OCI-LY7 (cell line): ENCODE data around the gene ENTR1. TPM values are rescaled to one million over a fixed set of nuclear protein-coding genes. Genes with fewer than 3 reads are reported as not detected.

ENCODE experiments used
- BruUV-seq: library from RNA; stranded (reverse); fragments of 400-500 nt; replicated peaks from 2 replicates; lab custom pipeline; 2021; lab: Mats Ljungman, UMichigan
- CTCF ChIA-PET: fragments of 300-600 bp; sonication (Branson Sonifier 250); formaldehyde crosslinking; loops from one replicate; lab custom pipeline; 2022; ENCODE audit warnings: antibody characterized with exemption; ENCODE audit not compliant: unreplicated experiment; lab: Charles Lee
- POLR2A ChIA-PET: fragments of 300-600 bp; sonication (Branson Sonifier 250); formaldehyde crosslinking; loops from one replicate; lab custom pipeline; 2022; ENCODE audit warnings: antibody characterized with exemption; lab: Charles Lee
- DNase-seq: peaks from one replicate; pipeline ENCODE4 v3.0.0-alpha.2; 2015; ENCODE audit warnings: low spot score
- H2AFZ ChIP-seq: fragments of 200-600 bp; sonication (generic), shearing (Covaris generic); 2 replicates; pipeline ENCODE4 v1.6.1; 2014; ENCODE audit warnings: mild to moderate bottlenecking, antibody characterized with exemption, low read length, moderate library complexity
- H3K27ac ChIP-seq: fragments of 200-600 bp; sonication (generic); 2 replicates; pipeline ENCODE4 v1.5.1; 2014; ENCODE audit warnings: mixed run types, low read depth, mild to moderate bottlenecking, moderate library complexity, low read length, inconsistent platforms; ENCODE audit not compliant: poor library complexity, severe bottlenecking
- H3K36me3 ChIP-seq: fragments of 200-600 bp; sonication (generic); 2 replicates; pipeline ENCODE4 v1.6.1; 2014; ENCODE audit warnings: mild to moderate bottlenecking, antibody characterized with exemption, low read length, moderate library complexity, mixed read lengths; ENCODE audit not compliant: insufficient read depth
- H3K4me1 ChIP-seq: fragments of 200-600 bp; sonication (generic); 2 replicates; pipeline ENCODE4 v1.5.1; 2014; ENCODE audit warnings: mild to moderate bottlenecking, low read length; ENCODE audit not compliant: insufficient read depth, poor library complexity, severe bottlenecking
- H3K4me2 ChIP-seq: fragments of 200-600 bp; sonication (generic); 2 replicates; pipeline ENCODE4 v1.6.1; 2014; ENCODE audit warnings: mild to moderate bottlenecking, low read length
- H3K4me3 ChIP-seq: fragments of 200-600 bp; sonication (generic); 2 replicates; pipeline ENCODE4 v1.5.1; 2014; ENCODE audit warnings: mild to moderate bottlenecking, low read depth, low read length; ENCODE audit not compliant: poor library complexity, severe bottlenecking
- H3K79me2 ChIP-seq: fragments of 200-600 bp; sonication (generic); 2 replicates; pipeline ENCODE4 v1.6.1; 2016; ENCODE audit warnings: low read depth, mild to moderate bottlenecking, low read length, moderate library complexity, mixed read lengths; ENCODE audit not compliant: insufficient read depth
- H3K9me2 ChIP-seq: fragments of 200-600 bp; sonication (generic); 2 replicates; pipeline ENCODE4 v1.6.1; 2016; ENCODE audit warnings: mild to moderate bottlenecking, low read length, mixed read lengths; ENCODE audit not compliant: insufficient read depth
- H3K9me3 ChIP-seq: fragments of 200-600 bp; sonication (generic); 2 replicates; pipeline ENCODE4 v1.6.1; 2014; ENCODE audit warnings: mild to moderate bottlenecking, mixed run types, low read length, mixed read lengths
- H4K20me1 ChIP-seq: fragments of 200-600 bp; sonication (generic); 2 replicates; pipeline ENCODE4 v1.6.1; 2014; ENCODE audit warnings: mild to moderate bottlenecking, antibody characterized with exemption, low read length, moderate library complexity, mixed read lengths; ENCODE audit not compliant: insufficient read depth
- CTCF ChIP-seq: fragments of 200-600 bp; sonication (generic); conservative IDR thresholded peaks from 2 replicates; pipeline ENCODE4 v1.5.1; 2014; ENCODE audit warnings: mild to moderate bottlenecking, antibody characterized with exemption, low read length, moderate library complexity, mixed read lengths
- EZH2phosphoT487 ChIP-seq: fragments of 200-600 bp; sonication (generic); IDR thresholded peaks from 2 replicates; pipeline ENCODE4 v1.6.1; 2018; ENCODE audit warnings: low read depth, borderline replicate concordance, mild to moderate bottlenecking, mixed run types, antibody characterized with exemption, low read length, moderate library complexity, mixed read lengths
- intact Hi-C: fragments of 100-400 bp; cut with micrococcal nuclease; formaldehyde crosslinking; loops from one replicate; pipeline ENCODE4 v1.10.0; 2022; ENCODE audit not compliant: unreplicated experiment
- total RNA-seq, 2 experiments: library from RNA; depleted of rRNA in 1 of 2; stranded (reverse); fragments of >200 nt in 1 of 2; shearing (Covaris generic) in 1 of 2; gene quantifications; 2 replicates each; pipeline ENCODE4 v1.2.3, GENCODE V29; 2014 to 2022

Gene ENTR1
- total RNA-seq, 2 experiments from 2014 or later: 103 to 109 TPM

- Histone ChIP-seq H3K36me3 (peaks cover 73% of the 10 kb centered on the region), H3K79me2 (peaks cover 23% of the 10 kb centered on the region), H3K4me3 (no peak overlapping the region), H3K9me3 (no peaks in the 10 kb centered on the region), H3K4me1 (peaks cover 26% of the 10 kb centered on the region), H3K9me2 (no peaks in the 10 kb centered on the region), H3K27ac (no peak overlapping the region), H2AFZ (no peak overlapping the region), H3K4me2 (no peak overlapping the region), H4K20me1 (peaks cover 10% of the 10 kb centered on the region; the same call in 1 of the 2 replicates)
- no peak for TF ChIP-seq EZH2phosphoT487
- TF ChIP-seq CTCF: no peak
- no peak for DNase-seq
- ChIA-PET CTCF (no interaction called here), POLR2A (interaction anchor here (1.3 kb wide), 1 partner anchor 9 kb away, joined by 3 read pairs; no protein-coding TSS in a partner anchor)
- intact Hi-C loops: no loop called here
- BruUV-seq: TSS peak; percentile 59
Measured at GRCh38 chr9:136402067-136402466, 8.3 kb downstream of the ENTR1 start.

- Histone ChIP-seq H3K4me2 (no peak overlapping the region), H3K9me3 (no peaks in the 10 kb centered on the region), H3K36me3 (peaks cover 73% of the 10 kb centered on the region), H3K27ac (no peak overlapping the region), H4K20me1 (peaks cover 10% of the 10 kb centered on the region; the same call in 1 of the 2 replicates), H3K4me1 (peaks cover 26% of the 10 kb centered on the region), H2AFZ (no peak overlapping the region), H3K79me2 (peaks cover 23% of the 10 kb centered on the region), H3K9me2 (no peaks in the 10 kb centered on the region), H3K4me3 (no peak overlapping the region)
- DNase-seq: no peak
- no peak for TF ChIP-seq CTCF
- no peak for TF ChIP-seq EZH2phosphoT487
- POLR2A ChIA-PET: interaction anchor here (1.2 to 1.3 kb wide), 2 partner anchors 8 to 10 kb away, joined by 3 to 4 read pairs; partner anchors contain the start of genes ENTR1 and PMPCA
- BruUV-seq: no TSS peak
- intact Hi-C loops: no loop called here
- CTCF ChIA-PET: interaction anchor here (0.7 kb wide), 1 partner anchor 63 kb away, joined by 3 read pairs; no protein-coding TSS in a partner anchor
Measured at GRCh38 chr9:136401173-136401922, 9.1 kb downstream of the ENTR1 start.
